Occipital lobe (tissue), 3 donors: ENCODE results near the gene RRN3. TPM values are rescaled to one million over a fixed set of nuclear protein-coding genes. Genes with fewer than 3 reads are reported as not detected.
"Not testable (repeated sequence)": the region's sequence is repeated elsewhere in the genome, so short reads cannot be mapped to it uniquely, and the experiment has no call there.

ENCODE experiments used
- DNase-seq: peaks from one replicate; lab custom pipeline; 2025; lab: John Stamatoyannopoulos, UW
- small RNA-seq: library from RNA; depleted of rRNA; stranded (forward); fragments of <200 nt; gene quantifications from one replicate; pipeline ENCODE3, GENCODE V24; 2014
- total RNA-seq: library from RNA; depleted of rRNA; stranded (reverse); fragments of >200 nt; gene quantifications from one replicate; pipeline ENCODE4 v1.2.3, GENCODE V29; 2014

Gene RRN3
- total RNA-seq, 1 donor from 2014 or later, result 93.9 TPM

- not testable (repeated sequence) for DNase-seq
These were observed 65.0 kb downstream of the RRN3 start for GRCh38 chr16:15028801-15029698.

DNA sequence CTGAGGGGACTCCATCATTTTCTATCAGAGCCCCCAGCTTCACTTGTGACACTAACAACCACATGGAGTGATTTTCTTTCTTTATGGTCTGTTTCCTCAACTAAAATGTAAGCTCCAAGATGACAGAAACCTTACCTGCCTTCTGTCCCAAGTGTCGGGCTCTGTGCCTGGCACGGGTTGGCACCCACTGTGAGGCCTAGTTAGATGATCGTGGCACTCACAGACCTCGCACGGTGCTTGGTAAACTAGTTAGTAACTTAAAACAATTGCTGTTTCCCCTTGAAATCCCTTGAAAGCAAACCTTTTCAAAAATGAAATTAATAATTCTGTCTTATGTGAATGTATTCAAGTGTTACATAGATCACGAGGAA is 65.7 kb downstream of the RRN3 start:
- not testable (repeated sequence) for DNase-seq

GRCh38 chr16:15027503-15028344 is 66.3 kb downstream of the RRN3 start:
- not testable (repeated sequence) for DNase-seq

GRCh38 chr16:15027051-15027450 is 67.0 kb downstream of the RRN3 start:
- not testable (repeated sequence) for DNase-seq

DNA sequence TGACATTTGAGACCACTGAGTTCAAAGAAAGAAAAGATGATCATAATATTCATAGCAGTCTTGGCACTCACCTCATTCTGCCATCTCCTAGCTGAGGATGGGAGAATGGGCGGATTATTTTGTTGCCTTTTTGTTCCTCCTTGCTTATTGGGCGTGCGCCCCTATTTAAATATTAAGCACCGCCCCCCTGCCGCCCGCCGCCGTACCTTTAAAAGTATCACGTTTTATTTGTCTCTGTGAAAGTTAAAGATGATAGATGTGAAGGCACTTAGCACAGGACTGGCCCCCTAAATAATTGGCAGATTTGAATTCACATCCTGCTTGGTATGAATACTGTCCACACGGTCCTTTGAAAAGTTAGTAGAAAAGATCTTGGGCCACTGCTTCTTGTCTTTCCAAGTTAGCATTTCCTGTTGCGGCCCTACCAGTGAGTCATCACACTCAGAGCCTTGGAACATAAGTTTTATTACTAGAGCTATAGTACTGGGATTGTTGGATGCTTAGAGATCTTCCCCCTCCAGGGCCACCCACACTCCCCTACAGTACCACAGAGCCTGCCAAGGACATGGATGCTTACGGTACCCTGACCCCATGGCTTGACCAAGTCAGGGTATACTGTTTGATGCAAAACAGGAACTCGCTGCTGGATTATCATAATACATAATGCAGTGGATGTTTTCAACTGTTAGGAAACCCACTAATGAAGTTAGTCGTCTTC is 68.7 kb downstream of the RRN3 start:
- not testable (repeated sequence) for DNase-seq

DNA sequence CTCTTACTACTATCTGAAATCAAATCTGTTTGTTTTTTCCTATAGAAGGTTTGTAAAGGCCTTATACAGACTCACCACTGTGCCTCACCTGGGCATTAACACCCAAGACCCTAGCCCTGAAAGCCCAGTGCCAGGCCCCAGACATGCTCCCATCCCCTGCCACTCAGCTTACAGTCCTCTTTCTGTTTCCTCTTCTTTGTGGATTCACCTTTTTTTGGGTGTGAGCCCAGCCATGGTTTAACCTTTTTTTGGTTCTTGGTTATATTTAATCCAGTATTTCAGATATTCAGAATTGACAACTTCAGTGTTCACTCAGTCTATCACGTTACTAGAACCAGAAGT is 69.2 kb downstream of the RRN3 start:
- not testable (repeated sequence) for DNase-seq

DNA sequence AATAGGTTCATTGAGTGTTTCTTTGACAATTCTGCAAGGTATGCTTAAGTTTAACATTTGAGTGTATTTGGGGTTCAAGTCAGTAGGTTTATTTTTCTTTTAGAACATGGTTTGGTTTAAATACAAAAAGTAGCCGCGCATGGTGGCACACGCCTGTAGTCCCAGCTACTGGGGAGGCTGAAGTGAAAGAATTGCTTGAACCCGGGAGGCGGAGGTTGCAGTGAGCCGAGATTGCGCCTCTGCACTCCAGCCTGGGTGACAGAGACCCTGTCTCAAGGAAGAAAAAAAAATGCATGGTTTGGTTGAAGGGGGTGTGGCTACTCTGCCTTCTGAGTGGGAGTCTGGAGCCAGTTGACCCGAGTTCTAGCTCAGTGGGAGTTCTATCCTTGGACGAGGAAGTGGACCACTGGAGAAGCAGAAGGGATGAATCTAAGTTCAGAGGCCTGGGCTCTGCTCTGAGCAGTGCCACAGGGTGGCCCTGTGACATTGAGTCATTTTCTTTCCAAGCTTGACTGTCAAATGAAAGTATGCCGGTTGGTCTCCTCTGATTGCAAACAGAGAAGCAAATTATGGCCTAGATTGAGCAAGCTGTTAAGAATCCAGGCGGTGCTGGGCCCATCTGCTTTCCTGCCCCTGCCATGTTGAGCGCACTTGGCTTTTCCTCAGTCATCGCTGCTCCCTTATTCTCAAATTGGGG is 70.5 kb downstream of the RRN3 start:
- DNase-seq, result not testable (repeated sequence)

GRCh38 chr16:15022194-15022593 is 71.9 kb downstream of the RRN3 start:
- DNase-seq, result not testable (repeated sequence)

DNA sequence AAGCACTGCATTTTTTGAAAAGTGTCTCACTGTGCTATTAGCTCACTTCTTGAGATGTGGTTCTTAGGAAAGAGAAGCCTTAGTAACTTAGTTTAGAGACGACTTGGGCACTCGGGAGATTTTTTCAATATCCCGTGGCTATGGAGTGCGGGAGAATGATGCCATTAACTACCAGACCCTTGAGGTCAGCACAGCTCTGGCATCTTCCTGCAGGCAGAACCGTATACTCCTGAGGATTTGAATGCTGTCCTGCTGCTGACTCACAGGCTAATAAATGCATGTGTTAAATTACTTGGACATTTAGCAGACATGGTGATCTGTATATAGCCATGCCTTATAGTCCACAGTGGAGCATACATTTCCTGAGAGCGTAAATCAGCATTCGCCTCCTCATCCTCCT is 72.6 kb downstream of the RRN3 start:
- not testable (repeated sequence) for DNase-seq

GRCh38 chr16:15016951-15017580 is 77.0 kb downstream of the RRN3 start:
- not testable (repeated sequence) for DNase-seq

DNA sequence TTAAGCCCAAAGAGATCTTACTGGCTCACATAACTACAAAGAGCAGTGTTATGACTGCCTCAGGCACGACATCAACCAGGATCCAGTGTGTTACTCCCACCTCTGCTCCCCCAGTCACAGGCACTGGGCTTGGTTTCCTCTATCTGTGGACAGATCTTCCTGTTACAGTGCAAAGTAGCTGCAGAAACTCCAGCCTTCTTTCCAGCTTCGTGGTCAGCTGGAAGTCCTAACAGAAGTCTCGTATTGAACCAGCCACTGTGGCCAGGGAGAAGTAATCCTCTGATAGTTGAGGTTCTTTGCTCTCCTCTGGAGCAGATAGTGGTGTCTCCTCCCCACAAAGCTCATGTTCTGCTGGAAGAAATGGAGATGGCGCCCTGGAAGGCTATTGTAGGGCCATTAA is 77.7 kb downstream of the RRN3 start:
- not testable (repeated sequence) for DNase-seq

- not testable (repeated sequence) for DNase-seq
These were observed 78.4 kb downstream of the RRN3 start for GRCh38 chr16:15015671-15016070.

DNA sequence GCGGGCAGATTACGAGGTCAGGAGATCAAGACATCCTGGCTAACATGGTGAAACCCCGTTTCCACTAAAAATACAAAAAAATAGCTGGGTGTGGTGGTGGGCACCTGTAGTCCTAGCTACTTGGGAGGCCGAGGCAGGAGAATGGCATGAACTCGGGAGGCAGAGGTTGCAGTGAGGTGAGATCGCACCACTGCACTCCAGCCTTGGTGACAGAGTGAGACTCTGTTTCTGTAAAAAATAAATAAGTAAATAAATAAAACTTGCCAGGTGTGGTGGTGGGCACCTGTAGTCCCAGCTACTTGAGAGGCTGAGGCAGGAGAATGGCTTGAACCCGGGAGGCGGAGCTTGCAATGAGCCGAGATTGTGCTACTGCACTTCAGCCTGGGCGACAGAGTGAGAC is 81.1 kb downstream of the RRN3 start:
- DNase-seq, result not testable (repeated sequence)

Small RNA genes lying within 50 kb of the gene (small RNA-seq; reads per million reads assigned to genes)
- gene MIR1972-1, result not detected

Other genes with a start within 250 kb of the RRN3 start
- 39.3 TPM for gene NPIPA1, start 156.8 kb downstream of the RRN3 start, total RNA-seq
- gene PDXDC1, start 119.2 kb downstream of the RRN3 start, total RNA-seq, result 54.1 TPM
- 25.1 TPM for gene NTAN1, start 38.2 kb downstream of the RRN3 start, total RNA-seq